ENCODE measurements around the gene MED13L.

MED13L gene

DNA sequence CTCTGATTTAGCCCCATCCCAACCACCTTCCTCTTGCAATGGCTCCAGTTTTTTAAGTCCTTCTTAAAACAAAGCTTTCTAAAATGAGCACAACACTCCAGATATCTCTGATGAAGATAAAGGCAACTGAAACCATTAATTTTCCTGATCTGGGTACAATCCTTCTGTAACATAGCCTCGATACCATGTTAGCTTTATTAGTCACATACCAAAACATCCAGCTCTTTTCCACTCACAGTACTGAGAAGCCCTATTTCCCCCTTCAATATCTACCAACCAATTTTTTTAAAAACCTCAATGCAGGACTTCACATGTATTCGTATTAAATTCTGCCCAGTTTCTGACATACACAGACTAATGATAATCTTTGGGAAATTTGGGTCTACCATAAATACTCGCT is 105.9 kb downstream of the MED13L start:
- TF ChIP-seq EZH2 (IDR thresholded peaks at IDR 0.05; ENCODE audit: borderline replicate concordance, low read depth, low read length, severe bottlenecking) = no peak
- TF ChIP-seq, protein P1, sequence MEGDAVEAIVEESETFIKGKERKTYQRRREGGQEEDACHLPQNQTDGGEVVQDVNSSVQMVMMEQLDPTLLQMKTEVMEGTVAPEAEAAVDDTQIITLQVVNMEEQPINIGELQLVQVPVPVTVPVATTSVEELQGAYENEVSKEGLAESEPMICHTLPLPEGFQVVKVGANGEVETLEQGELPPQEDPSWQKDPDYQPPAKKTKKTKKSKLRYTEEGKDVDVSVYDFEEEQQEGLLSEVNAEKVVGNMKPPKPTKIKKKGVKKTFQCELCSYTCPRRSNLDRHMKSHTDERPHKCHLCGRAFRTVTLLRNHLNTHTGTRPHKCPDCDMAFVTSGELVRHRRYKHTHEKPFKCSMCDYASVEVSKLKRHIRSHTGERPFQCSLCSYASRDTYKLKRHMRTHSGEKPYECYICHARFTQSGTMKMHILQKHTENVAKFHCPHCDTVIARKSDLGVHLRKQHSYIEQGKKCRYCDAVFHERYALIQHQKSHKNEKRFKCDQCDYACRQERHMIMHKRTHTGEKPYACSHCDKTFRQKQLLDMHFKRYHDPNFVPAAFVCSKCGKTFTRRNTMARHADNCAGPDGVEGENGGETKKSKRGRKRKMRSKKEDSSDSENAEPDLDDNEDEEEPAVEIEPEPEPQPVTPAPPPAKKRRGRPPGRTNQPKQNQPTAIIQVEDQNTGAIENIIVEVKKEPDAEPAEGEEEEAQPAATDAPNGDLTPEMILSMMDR (IDR thresholded peaks at IDR 0.05; ENCODE audit: borderline replicate concordance, extremely low read depth, low read length, poor library complexity, severe bottlenecking) = no peak
- H3K4me1 ChIP-seq (ENCODE audit: insufficient read depth, low read length) = no peaks in the 10 kb centered on the region
- no peak overlapping the region for H3K27ac ChIP-seq (ENCODE audit: low read length)
- peaks cover 100% of the 10 kb centered on the region for H3K79me2 ChIP-seq (ENCODE audit: insufficient read depth, low read length)
- no peak overlapping the region for H3K9ac ChIP-seq (ENCODE audit: low read depth, low read length)
- DNase-seq (no peak), ATAC-seq (ENCODE audit: insufficient read depth, low read depth) (no peak)
- H3K36me3 ChIP-seq (ENCODE audit: insufficient read depth, low read length) = no peaks in the 10 kb centered on the region
- H3K9me3 ChIP-seq (ENCODE audit: insufficient read depth, low read length, severe bottlenecking) = no peaks in the 10 kb centered on the region
- H2AFZ ChIP-seq (ENCODE audit: low read depth, low read length) = no peak overlapping the region
- H3K4me2 ChIP-seq (ENCODE audit: insufficient read depth, low read length) = no peak overlapping the region
- peaks cover 72% of the 10 kb centered on the region for H4K20me1 ChIP-seq (ENCODE audit: insufficient read depth, low read length)
- H3K27me3 ChIP-seq (ENCODE audit: insufficient read depth, low read length, poor library complexity) = no peaks in the 10 kb centered on the region
- no peak overlapping the region for H3K4me3 ChIP-seq (ENCODE audit: low read depth in 1 of 2, low read length in 2 of 2)

DNA sequence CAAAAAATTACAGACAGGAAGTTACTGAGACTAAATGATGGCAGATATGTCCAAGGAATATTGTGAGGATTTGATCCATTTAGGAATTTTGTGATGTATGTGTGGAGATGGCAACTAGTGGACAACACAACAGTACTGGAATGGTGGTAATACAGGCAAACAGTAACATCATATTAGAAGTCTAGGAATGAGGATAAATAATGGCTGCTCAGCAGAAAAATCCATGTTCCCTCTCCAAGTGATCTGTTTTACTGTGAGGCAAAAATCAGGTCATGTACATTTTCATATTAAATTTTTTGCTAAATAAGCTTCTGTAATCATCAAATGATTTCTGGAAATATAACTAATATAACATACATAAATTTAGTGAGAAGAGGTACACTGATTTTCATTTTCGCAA is 108.4 kb downstream of the MED13L start:
- no peaks in the 10 kb centered on the region for H3K4me1 ChIP-seq (ENCODE audit: insufficient read depth, low read length)
- no peak for DNase-seq
- peaks cover 75% of the 10 kb centered on the region for H4K20me1 ChIP-seq (ENCODE audit: insufficient read depth, low read length)
- no peak overlapping the region for H3K4me2 ChIP-seq (ENCODE audit: insufficient read depth, low read length)
- no peaks in the 10 kb centered on the region for H3K27me3 ChIP-seq (ENCODE audit: insufficient read depth, low read length, poor library complexity)
- ATAC-seq (ENCODE audit: insufficient read depth, low read depth) = no peak
- H3K36me3 ChIP-seq (ENCODE audit: insufficient read depth, low read length) = no peaks in the 10 kb centered on the region
- no peak overlapping the region for H3K9ac ChIP-seq (ENCODE audit: low read depth, low read length)
- H2AFZ ChIP-seq (ENCODE audit: low read depth, low read length) = no peak overlapping the region
- no peak overlapping the region for H3K27ac ChIP-seq (ENCODE audit: low read length)
- H3K4me3 ChIP-seq (ENCODE audit: low read depth in 1 of 2, low read length in 2 of 2) = no peak overlapping the region
- TF ChIP-seq, protein P1 (IDR thresholded peaks at IDR 0.05; ENCODE audit: borderline replicate concordance, extremely low read depth, low read length, poor library complexity, severe bottlenecking) = no peak
- TF ChIP-seq EZH2 (IDR thresholded peaks at IDR 0.05; ENCODE audit: borderline replicate concordance, low read depth, low read length, severe bottlenecking) = no peak
- no peaks in the 10 kb centered on the region for H3K9me3 ChIP-seq (ENCODE audit: insufficient read depth, low read length, severe bottlenecking)
- H3K79me2 ChIP-seq (ENCODE audit: insufficient read depth, low read length) = peaks cover 100% of the 10 kb centered on the region

DNA sequence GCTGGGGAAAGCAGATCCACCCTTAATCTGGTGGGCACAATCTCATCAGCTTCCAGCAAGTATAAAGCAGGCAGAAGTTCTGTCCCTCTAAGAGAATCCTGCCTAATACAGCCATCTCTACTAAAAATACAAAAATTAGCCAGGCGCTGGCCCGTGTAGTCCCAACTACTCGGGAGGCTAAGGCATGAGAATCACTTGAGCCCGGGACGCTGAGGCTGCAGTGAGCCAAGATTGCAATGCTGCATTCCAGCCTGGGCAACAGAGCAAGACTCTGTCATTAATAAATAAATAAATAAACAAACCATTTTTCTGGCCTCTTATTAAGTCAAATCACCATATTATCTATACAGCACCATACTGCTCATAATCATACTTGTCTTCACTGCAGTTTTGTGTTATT is 111.2 kb downstream of the MED13L start:
- Histone ChIP-seq H2AFZ (ENCODE audit: low read depth, low read length) (no peak overlapping the region), H3K4me1 (ENCODE audit: insufficient read depth, low read length) (no peaks in the 10 kb centered on the region), H3K9me3 (ENCODE audit: insufficient read depth, low read length, severe bottlenecking) (no peaks in the 10 kb centered on the region), H3K27me3 (ENCODE audit: insufficient read depth, low read length, poor library complexity) (no peaks in the 10 kb centered on the region), H3K79me2 (ENCODE audit: insufficient read depth, low read length) (peaks cover 100% of the 10 kb centered on the region), H3K4me2 (ENCODE audit: insufficient read depth, low read length) (no peak overlapping the region), H3K9ac (ENCODE audit: low read depth, low read length) (no peak overlapping the region), H3K27ac (ENCODE audit: low read length) (no peak overlapping the region), H3K36me3 (ENCODE audit: insufficient read depth, low read length) (no peaks in the 10 kb centered on the region), H4K20me1 (ENCODE audit: insufficient read depth, low read length) (peaks cover 62% of the 10 kb centered on the region), H3K4me3 (ENCODE audit: low read depth in 1 of 2, low read length in 2 of 2) (no peak overlapping the region)
- TF ChIP-seq EZH2 (IDR thresholded peaks at IDR 0.05; ENCODE audit: borderline replicate concordance, low read depth, low read length, severe bottlenecking) = no peak
- TF ChIP-seq, protein P1 (IDR thresholded peaks at IDR 0.05; ENCODE audit: borderline replicate concordance, extremely low read depth, low read length, poor library complexity, severe bottlenecking) = no peak
- no peak for DNase-seq
- no peak for ATAC-seq (ENCODE audit: insufficient read depth, low read depth)

DNA sequence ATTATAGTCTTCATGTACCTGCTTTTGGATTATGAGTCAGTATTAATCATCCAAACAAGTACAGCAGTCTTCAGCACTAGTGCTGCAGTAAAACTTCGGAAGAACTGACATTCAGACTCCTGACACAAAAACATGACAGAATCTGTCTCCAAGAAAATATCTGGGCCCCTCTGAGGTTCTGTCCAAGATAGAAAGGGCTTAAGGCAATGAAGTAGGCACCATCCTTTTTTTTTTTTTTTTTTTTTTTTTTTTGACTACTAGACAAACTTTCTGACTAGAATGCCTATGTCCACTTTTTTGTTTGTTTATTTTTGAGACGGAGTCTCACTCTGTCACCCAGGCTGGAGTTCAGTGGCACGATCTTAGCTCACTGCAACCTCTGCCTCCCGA is 112.5 kb downstream of the MED13L start:
- TF ChIP-seq, protein P1 (IDR thresholded peaks at IDR 0.05; ENCODE audit: borderline replicate concordance, extremely low read depth, low read length, poor library complexity, severe bottlenecking) = no peak
- TF ChIP-seq EZH2 (IDR thresholded peaks at IDR 0.05; ENCODE audit: borderline replicate concordance, low read depth, low read length, severe bottlenecking) = no peak
- Histone ChIP-seq H3K9me3 (ENCODE audit: insufficient read depth, low read length, severe bottlenecking) (no peaks in the 10 kb centered on the region), H4K20me1 (ENCODE audit: insufficient read depth, low read length) (peaks cover 60% of the 10 kb centered on the region), H2AFZ (ENCODE audit: low read depth, low read length) (no peak overlapping the region), H3K4me2 (ENCODE audit: insufficient read depth, low read length) (no peak overlapping the region), H3K9ac (ENCODE audit: low read depth, low read length) (no peak overlapping the region), H3K4me1 (ENCODE audit: insufficient read depth, low read length) (no peaks in the 10 kb centered on the region), H3K4me3 (ENCODE audit: low read depth in 1 of 2, low read length in 2 of 2) (no peak overlapping the region), H3K36me3 (ENCODE audit: insufficient read depth, low read length) (no peaks in the 10 kb centered on the region), H3K79me2 (ENCODE audit: insufficient read depth, low read length) (peaks cover 100% of the 10 kb centered on the region), H3K27me3 (ENCODE audit: insufficient read depth, low read length, poor library complexity) (no peaks in the 10 kb centered on the region), H3K27ac (ENCODE audit: low read length) (no peak overlapping the region)
- DNase-seq = no peak
- no peak for ATAC-seq (ENCODE audit: insufficient read depth, low read depth)

Measured in DND-41 (cell line).